GM18505 (cell line): ENCODE measurements around the gene FMN1.

Experiments
- ATAC-seq: cut with Tn5 transposase; IDR thresholded peaks from one replicate; pipeline ENCODE4 v1.9.1; 2021; ENCODE audit not compliant: unreplicated experiment
- POLR2A ChIP-seq: IDR thresholded peaks from 4 replicates; pipeline ENCODE4 v1.6.1; 2011; ENCODE audit warnings: borderline replicate concordance; ENCODE audit not compliant: insufficient read depth, insufficient read length; ENCODE audit errors: extremely low read depth

Gene FMN1

DNA sequence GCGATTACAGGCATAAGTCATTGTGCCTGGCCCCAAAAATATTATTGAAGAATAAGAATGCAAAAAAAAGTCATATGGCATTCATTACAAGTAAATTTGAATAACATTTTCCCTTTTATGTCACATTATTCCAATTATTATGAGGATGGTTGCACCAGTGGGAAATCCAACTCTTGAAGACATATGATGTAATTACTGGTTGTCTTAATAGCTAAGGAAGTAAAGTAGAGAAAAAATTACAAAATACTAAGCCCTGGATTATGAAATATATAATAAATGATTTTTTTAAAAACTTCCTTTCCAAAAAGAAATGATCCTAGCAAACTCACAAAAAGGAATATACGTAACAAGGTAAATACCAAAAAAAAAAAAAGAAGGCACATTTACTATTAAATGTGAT is 98.9 kb downstream of the FMN1 start:
- TF ChIP-seq POLR2A: no peak
- ATAC-seq: no peak

DNA sequence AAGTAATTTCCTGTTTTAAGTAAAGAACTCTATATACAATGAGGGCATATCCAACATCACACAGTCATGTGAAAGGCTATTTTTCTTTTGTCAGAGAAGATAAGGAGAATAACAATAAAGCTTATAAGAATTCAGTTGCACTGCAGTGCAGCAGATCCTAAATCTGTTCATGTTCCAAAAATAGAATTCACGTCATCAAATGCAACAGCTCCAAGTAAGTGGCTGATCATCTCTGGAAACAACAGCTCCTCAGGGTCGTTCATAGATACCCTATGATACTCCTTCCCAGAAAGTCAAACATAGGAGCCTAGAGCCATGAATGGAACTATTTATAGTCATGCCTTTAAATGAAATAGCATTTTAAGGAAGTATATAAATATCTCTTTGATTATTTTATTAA is 100.2 kb downstream of the FMN1 start:
- no peak for TF ChIP-seq POLR2A
- ATAC-seq: no peak

DNA sequence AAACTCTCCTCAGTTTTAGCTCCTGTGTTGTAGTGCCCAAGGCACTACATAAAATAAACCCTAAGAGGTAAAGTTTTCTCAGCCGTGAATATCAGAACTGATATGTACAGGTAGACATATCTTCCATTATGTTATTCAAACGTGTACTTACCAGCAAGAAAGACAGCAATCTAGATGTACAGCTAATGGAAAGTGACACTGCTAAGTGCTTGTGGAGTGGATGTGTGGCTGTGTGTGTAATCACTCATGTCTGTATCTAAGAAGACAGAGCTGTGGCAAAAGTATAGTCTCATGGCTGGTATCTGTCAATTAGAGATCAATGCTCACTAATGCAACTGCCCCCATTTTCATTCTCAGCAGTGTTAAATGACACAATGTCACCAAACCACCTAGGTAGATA is 101.3 kb downstream of the FMN1 start:
- no peak for ATAC-seq

GRCh38 chr15:33091983-33092693 is 102.4 kb downstream of the FMN1 start:
- ATAC-seq: no peak
- TF ChIP-seq POLR2A: no peak

More for the DNA sequence above, 101.3 kb downstream of the FMN1 start:
- TF ChIP-seq POLR2A: no peak

- no peak for ATAC-seq
Measured at GRCh38 chr15:33089878-33090757, 104.4 kb downstream of the FMN1 start.

GRCh38 chr15:33089165-33089877 is 105.2 kb downstream of the FMN1 start:
- no peak for ATAC-seq
- TF ChIP-seq POLR2A: no peak

More at GRCh38 chr15:33089878-33090757, 104.4 kb downstream of the FMN1 start:
- no peak for TF ChIP-seq POLR2A

- no peak for ATAC-seq
- no peak for TF ChIP-seq POLR2A
Measured at GRCh38 chr15:33086500-33087121, 107.9 kb downstream of the FMN1 start.

DNA sequence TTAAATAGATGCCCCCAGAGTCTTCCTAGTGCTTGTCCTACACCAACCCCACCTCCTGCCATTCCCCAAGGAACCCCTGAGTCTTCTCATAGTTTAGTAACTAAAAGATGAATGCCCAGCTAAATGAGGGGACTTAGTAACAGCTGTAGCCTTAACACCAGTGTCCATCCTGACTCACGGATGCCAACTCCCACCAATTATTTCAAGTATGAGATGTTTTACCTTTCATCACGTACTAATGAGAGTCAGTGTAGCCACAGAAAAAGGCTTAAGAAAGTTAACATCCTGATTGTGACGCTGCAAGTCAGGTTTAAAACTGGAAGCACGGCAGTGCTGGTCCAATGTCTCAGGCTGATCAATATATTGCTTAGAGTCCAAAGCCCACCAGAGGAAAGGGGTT is 109.9 kb downstream of the FMN1 start:
- TF ChIP-seq POLR2A: no peak
- no peak for ATAC-seq

- no peak for ATAC-seq
- no peak for TF ChIP-seq POLR2A
Measured at GRCh38 chr15:33083232-33084081, 111.1 kb downstream of the FMN1 start.

DNA sequence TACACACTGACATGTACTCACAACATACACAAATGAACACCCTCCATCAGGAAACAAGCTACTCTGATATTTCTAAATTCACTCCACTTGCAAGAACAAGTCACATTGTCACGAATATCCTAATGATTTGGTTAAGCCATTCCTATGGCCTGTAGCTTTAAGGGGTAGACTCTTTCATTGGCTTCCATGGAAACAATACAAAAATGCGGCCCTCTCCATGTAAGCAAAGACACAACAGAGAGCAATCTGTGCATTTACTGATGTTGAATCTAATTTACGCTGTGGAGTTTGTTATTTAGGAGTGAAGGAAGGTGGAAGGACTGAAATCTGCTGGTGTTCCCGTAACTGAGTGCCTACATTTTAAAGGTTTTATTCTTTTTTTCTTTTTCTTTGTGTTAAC is 114.5 kb downstream of the FMN1 start:
- TF ChIP-seq POLR2A: no peak
- no peak for ATAC-seq

DNA sequence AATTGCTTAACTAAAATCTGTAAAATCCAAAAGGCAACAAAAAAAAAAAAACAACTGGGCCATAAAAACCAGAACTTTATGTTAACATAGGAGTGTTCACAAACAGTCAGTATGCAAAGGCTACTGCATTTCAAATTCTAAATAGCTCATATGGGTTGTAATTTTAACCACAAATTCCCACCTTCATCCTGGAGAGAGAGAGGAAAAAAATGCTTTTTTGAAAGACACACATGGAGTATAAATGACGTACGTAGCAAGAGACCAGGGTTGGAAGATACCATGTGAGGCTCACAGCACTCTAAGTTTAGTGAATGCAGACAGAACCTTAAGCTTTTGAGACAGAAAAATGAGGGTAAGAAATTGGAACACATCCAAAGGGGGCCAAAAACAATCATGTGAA is 115.9 kb downstream of the FMN1 start:
- no peak for ATAC-seq
- TF ChIP-seq POLR2A: no peak

DNA sequence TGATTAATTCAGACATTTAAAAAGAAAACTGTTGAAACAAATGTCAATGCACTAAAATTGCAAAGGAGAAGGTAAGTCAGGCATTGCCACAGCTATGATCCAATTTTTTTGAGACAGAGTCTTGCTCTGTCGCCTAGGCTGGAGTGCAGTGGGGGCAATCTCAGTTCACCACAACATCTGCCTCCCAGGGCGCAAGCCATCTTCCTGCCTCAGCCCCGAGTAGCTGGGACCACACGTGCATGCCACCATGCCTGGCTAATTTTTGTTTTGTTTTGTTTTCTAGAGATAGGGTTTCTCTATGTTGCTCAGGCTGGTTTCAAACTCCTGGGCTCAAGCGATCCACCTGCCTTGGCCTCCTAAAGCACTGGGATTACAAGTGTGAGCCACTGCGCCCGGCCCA is 117.6 kb downstream of the FMN1 start:
- ATAC-seq: no peak
- no peak for TF ChIP-seq POLR2A

DNA sequence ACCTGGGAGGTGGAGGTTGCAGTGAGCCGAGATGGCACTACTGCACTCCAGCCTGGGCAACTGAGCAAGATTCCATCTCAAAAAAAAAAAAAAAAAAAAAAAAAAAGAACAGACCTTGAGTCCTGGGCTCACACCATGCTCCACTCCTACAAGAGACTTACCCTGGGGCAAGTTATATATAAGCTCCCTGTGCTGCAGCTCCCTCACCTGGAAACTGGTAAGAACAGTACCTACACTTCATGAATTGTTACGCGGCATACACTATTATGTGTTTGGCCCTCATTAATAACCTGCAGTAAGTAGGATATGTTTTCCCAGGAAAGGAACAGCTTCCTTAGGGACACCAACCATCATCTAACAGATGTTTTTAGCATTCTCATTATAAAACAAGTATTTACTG is 119.6 kb downstream of the FMN1 start:
- no peak for TF ChIP-seq POLR2A
- ATAC-seq: no peak

DNA sequence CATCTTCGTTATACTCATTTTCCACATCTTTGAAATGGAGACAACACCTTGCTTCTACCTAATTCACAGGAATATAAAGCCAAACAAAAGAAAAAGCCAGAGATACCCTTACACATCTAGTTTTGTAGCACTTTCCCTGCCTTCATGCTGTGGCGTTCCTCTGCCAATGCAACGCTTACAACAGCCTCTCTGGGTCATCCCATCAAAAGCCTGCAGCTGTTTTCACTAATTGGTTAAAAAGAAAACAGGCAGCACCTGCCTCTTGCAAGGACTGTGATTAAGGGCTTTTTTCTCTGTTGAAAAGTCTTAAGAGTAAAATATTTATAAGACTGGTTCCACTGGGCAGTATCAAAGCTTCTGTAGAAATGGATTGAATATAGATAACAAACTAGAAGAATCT is 120.3 kb downstream of the FMN1 start:
- TF ChIP-seq POLR2A: no peak
- no peak for ATAC-seq
